Duodenal mucosa (tissue), 2 donors: ENCODE results near the gene RALGAPA1.
"Not testable (repeated sequence)": the region's sequence is repeated elsewhere in the genome, so short reads cannot be mapped to it uniquely, and the experiment has no call there.

Experiments used
- H3K27ac ChIP-seq: one replicate; pipeline ENCODE4 v1.7.0; 2013; ENCODE audit warnings: low read depth, low read length
- H3K27me3 ChIP-seq, 2 donors: one replicate each; pipeline ENCODE4 v1.7.0; 2013; ENCODE audit warnings: low read length in 2 of 2, control low read depth in 1 of 2; ENCODE audit not compliant: insufficient read depth in 2 of 2, control insufficient read depth in 1 of 2
- H3K36me3 ChIP-seq, 2 donors: one replicate each; pipeline ENCODE4 v1.7.0; 2013; ENCODE audit warnings: low read length in 2 of 2, control low read depth in 1 of 2; ENCODE audit not compliant: insufficient read depth in 2 of 2, control insufficient read depth in 1 of 2
- H3K4me1 ChIP-seq, 2 donors: one replicate each; pipeline ENCODE4 v1.7.0; 2013; ENCODE audit warnings: low read length in 2 of 2, control low read depth in 1 of 2; ENCODE audit not compliant: insufficient read depth in 2 of 2, control insufficient read depth in 1 of 2
- H3K4me3 ChIP-seq, 2 donors: one replicate each; pipeline ENCODE4 v1.7.0; 2013; ENCODE audit warnings: low read length in 2 of 2, low read depth in 1 of 2
- H3K9ac ChIP-seq, 2 donors: one replicate each; pipeline ENCODE4 v1.7.0; 2013; ENCODE audit warnings: low read length in 2 of 2, low read depth in 1 of 2
- H3K9me3 ChIP-seq, 2 donors: one replicate each; pipeline ENCODE4 v1.7.0; 2013; ENCODE audit warnings: low read length in 2 of 2, control low read depth in 1 of 2; ENCODE audit not compliant: control insufficient read depth in 1 of 2

RALGAPA1 gene

GRCh38 chr14:35617500-35617899 is 191.6 kb downstream of the RALGAPA1 start:
- no peaks in the 10 kb centered on the region for H3K4me1 ChIP-seq
- no peaks in the 10 kb centered on the region for H3K9me3 ChIP-seq
- no peak overlapping the region for H3K27ac ChIP-seq
- no peaks in the 10 kb centered on the region for H3K27me3 ChIP-seq
- H3K4me3 ChIP-seq, result no peak overlapping the region
- no peak overlapping the region for H3K9ac ChIP-seq
- H3K36me3 ChIP-seq, result peaks cover 0 to 5% of the 10 kb centered on the region in 2 donors

GRCh38 chr14:35607380-35607779 is 201.7 kb downstream of the RALGAPA1 start:
- no peaks in the 10 kb centered on the region for H3K27me3 ChIP-seq

GRCh38 chr14:35600253-35600652 is 208.8 kb downstream of the RALGAPA1 start:
- no peaks in the 10 kb centered on the region for H3K9me3 ChIP-seq
- peaks cover 17 to 38% of the 10 kb centered on the region in 2 donors for H3K36me3 ChIP-seq
- no peak overlapping the region for H3K4me3 ChIP-seq
- no peak overlapping the region for H3K9ac ChIP-seq
- no peaks in the 10 kb centered on the region for H3K27me3 ChIP-seq
- H3K27ac ChIP-seq, result no peak overlapping the region
- no peaks in the 10 kb centered on the region for H3K4me1 ChIP-seq

More at GRCh38 chr14:35607380-35607779, 201.7 kb downstream of the RALGAPA1 start:
- H3K4me3 ChIP-seq, result no peak overlapping the region
- H3K9ac ChIP-seq, result no peak overlapping the region
- H3K36me3 ChIP-seq, result peaks cover 10 to 31% of the 10 kb centered on the region in 2 donors
- H3K9me3 ChIP-seq, result no peaks in the 10 kb centered on the region
- no peak overlapping the region for H3K27ac ChIP-seq
- no peaks in the 10 kb centered on the region for H3K4me1 ChIP-seq

- Histone ChIP-seq H3K9me3 (no peaks in the 10 kb centered on the region), H3K4me3 (no peak overlapping the region), H3K36me3 (peaks cover 0 to 11% of the 10 kb centered on the region in 2 donors), H3K27me3 (no peaks in the 10 kb centered on the region), H3K27ac (no peak overlapping the region), H3K4me1 (no peaks in the 10 kb centered on the region), H3K9ac (no peak overlapping the region)
These were observed 214.5 kb downstream of the RALGAPA1 start for GRCh38 chr14:35594616-35595015.

GRCh38 chr14:35587373-35587772 is 221.7 kb downstream of the RALGAPA1 start:
- H3K9ac ChIP-seq, H3K27me3 ChIP-seq, H3K4me1 ChIP-seq, H3K9me3 ChIP-seq, H3K27ac ChIP-seq, H3K36me3 ChIP-seq, H3K4me3 ChIP-seq: not testable (repeated sequence)

- no peaks in the 10 kb centered on the region for H3K27me3 ChIP-seq
- H3K9me3 ChIP-seq, result no peaks in the 10 kb centered on the region
- H3K27ac ChIP-seq, result no peak overlapping the region
- H3K4me1 ChIP-seq, result no peaks in the 10 kb centered on the region
- H3K36me3 ChIP-seq, result no peaks in the 10 kb centered on the region
- H3K9ac ChIP-seq, result no peak overlapping the region
- no peak overlapping the region for H3K4me3 ChIP-seq
These were observed 230.5 kb downstream of the RALGAPA1 start for GRCh38 chr14:35578639-35579038.

- no peaks in the 10 kb centered on the region for H3K36me3 ChIP-seq
- no peak overlapping the region for H3K9ac ChIP-seq
- no peak overlapping the region for H3K4me3 ChIP-seq
- no peaks in the 10 kb centered on the region for H3K9me3 ChIP-seq
- H3K27ac ChIP-seq, result no peak overlapping the region
- no peaks in the 10 kb centered on the region for H3K4me1 ChIP-seq
- H3K27me3 ChIP-seq, result no peaks in the 10 kb centered on the region
These were observed 231.0 kb downstream of the RALGAPA1 start for GRCh38 chr14:35578135-35578534.

- H3K27me3 ChIP-seq, result no peaks in the 10 kb centered on the region
- H3K36me3 ChIP-seq, result no peaks in the 10 kb centered on the region
- H3K9me3 ChIP-seq, result no peaks in the 10 kb centered on the region
- H3K27ac ChIP-seq, result no peak overlapping the region
- no peaks in the 10 kb centered on the region for H3K4me1 ChIP-seq
- no peak overlapping the region for H3K9ac ChIP-seq
- H3K4me3 ChIP-seq, result no peak overlapping the region
These were observed 232.2 kb downstream of the RALGAPA1 start for GRCh38 chr14:35576856-35577255.

- no peaks in the 10 kb centered on the region for H3K36me3 ChIP-seq
- no peaks in the 10 kb centered on the region for H3K27me3 ChIP-seq
- no peak overlapping the region for H3K9ac ChIP-seq
- no peak overlapping the region for H3K27ac ChIP-seq
- no peaks in the 10 kb centered on the region for H3K9me3 ChIP-seq
- no peak overlapping the region for H3K4me3 ChIP-seq
- H3K4me1 ChIP-seq, result no peaks in the 10 kb centered on the region
These were observed 232.8 kb downstream of the RALGAPA1 start for GRCh38 chr14:35576260-35576659.

GRCh38 chr14:35573911-35574310 is 235.2 kb downstream of the RALGAPA1 start:
- no peaks in the 10 kb centered on the region for H3K4me1 ChIP-seq
- no peak overlapping the region for H3K9ac ChIP-seq
- H3K27me3 ChIP-seq, result no peaks in the 10 kb centered on the region
- H3K4me3 ChIP-seq, result no peak overlapping the region
- H3K27ac ChIP-seq, result no peak overlapping the region
- H3K9me3 ChIP-seq, result no peaks in the 10 kb centered on the region
- no peaks in the 10 kb centered on the region for H3K36me3 ChIP-seq

- Histone ChIP-seq H3K27me3 (no peaks in the 10 kb centered on the region), H3K9me3 (no peaks in the 10 kb centered on the region), H3K4me1 (no peaks in the 10 kb centered on the region), H3K4me3 (no peak overlapping the region), H3K9ac (no peak overlapping the region), H3K27ac (no peak overlapping the region), H3K36me3 (no peaks in the 10 kb centered on the region)
These were observed 237.5 kb downstream of the RALGAPA1 start for GRCh38 chr14:35571598-35571997.
